Small intestine (tissue), 7 donors: ENCODE results near the gene RHO. TPM values are rescaled to one million over a fixed set of nuclear protein-coding genes. Genes with fewer than 3 reads are reported as not detected.

Experiments
- DNase-seq, 2 donors: peaks; one replicate each; pipeline versions ENCODE4 v3.0.0 to v3.0.0-alpha.2; 2013
- FAIRE-seq: peaks from 2 replicates; lab custom pipeline; 2012; peaks lifted over from hg19 to GRCh38; lab: Jason Lieb, UNC
- H3K27ac ChIP-seq, 3 donors: one replicate each; pipeline ENCODE4 v1.5.1; 2013; ENCODE audit warnings: low read length in 2 of 3, mild to moderate bottlenecking in 2 of 3, control low read depth in 1 of 3, inconsistent platforms in 1 of 3, low read depth in 1 of 3, moderate library complexity in 1 of 3
- H3K27me3 ChIP-seq, 3 donors: one replicate each; pipeline ENCODE4 v1.6.1; 2013; ENCODE audit warnings: low read length in 3 of 3, inconsistent platforms in 1 of 3; ENCODE audit not compliant: control insufficient read depth in 3 of 3, insufficient read depth in 3 of 3
- H3K36me3 ChIP-seq, 3 donors: one replicate each; pipeline ENCODE4 v1.6.1; 2013; ENCODE audit warnings: low read length in 3 of 3, inconsistent platforms in 1 of 3, low read depth in 1 of 3, mild to moderate bottlenecking in 1 of 3, moderate library complexity in 1 of 3; ENCODE audit not compliant: control insufficient read depth in 3 of 3, insufficient read depth in 2 of 3
- H3K4me1 ChIP-seq, 3 donors: one replicate each; pipeline ENCODE4 v1.6.1; 2013; ENCODE audit warnings: low read length in 2 of 3, inconsistent platforms in 1 of 3, low read depth in 1 of 3, mild to moderate bottlenecking in 1 of 3, moderate library complexity in 1 of 3; ENCODE audit not compliant: control insufficient read depth in 3 of 3, insufficient read depth in 2 of 3
- H3K4me3 ChIP-seq, 3 donors: one replicate each; pipeline ENCODE4 v1.5.1; 2013; ENCODE audit warnings: low read length in 3 of 3, control low read depth in 1 of 3, inconsistent platforms in 1 of 3, low read depth in 1 of 3, mild to moderate bottlenecking in 1 of 3, moderate library complexity in 1 of 3
- H3K9me3 ChIP-seq, 2 donors: one replicate each; pipeline ENCODE4 v1.6.1; 2013; ENCODE audit warnings: low read depth in 1 of 2, low read length in 1 of 2; ENCODE audit not compliant: control insufficient read depth in 2 of 2, insufficient read depth in 1 of 2
- WGBS, 3 donors: extraction: QIAGEN DNeasy Blood & Tissue Kit; methylation state at CpG; one replicate each; pipeline ENCODE4 v1.1.7; 2013; 5-methylcytosine and 5-hydroxymethylcytosine counted together
- polyA plus RNA-seq, 4 donors: library from polyadenylated mRNA; stranded (reverse) in 3 of 4; unstranded in 1 of 4; fragments of 200-250 nt in 3 of 4; fragments of 120-200 nt in 1 of 4; gene quantifications; one replicate each; pipeline versions ENCODE4 v1.2.1 to v1.2.3, GENCODE V29; 2013
- donor health status: healthy with polysubstance abuse.
- donor health status: control.
- donor health status: control.
- donor health status: Bipolar disorder and iron deficiency.
- donor health status: healthy.

The RHO gene
- polyA plus RNA-seq, 4 donors: 0.01 TPM; not detected in 3

- Histone ChIP-seq H3K36me3 (peaks cover 0 to 48% (median 0%) of the 10 kb centered on the region in 3 donors), H3K27ac (no peak overlapping the region), H3K9me3 (no peaks in the 10 kb centered on the region), H3K4me3 (no peak overlapping the region), H3K4me1 (peaks cover 0 to 4% (median 0%) of the 10 kb centered on the region in 3 donors), H3K27me3 (no peaks in the 10 kb centered on the region)
- DNase-seq (no peak), FAIRE-seq (no peak)
- 85 to 90% (median 88%) methylated on average over 10 of the region's 10 CpGs for WGBS, 3 donors
Observed at GRCh38 chr3:129579991-129580390, 51.6 kb downstream of the RHO start.

- FAIRE-seq (no peak), DNase-seq (no peak)
- no peaks in the 10 kb centered on the region for H3K9me3 ChIP-seq
- H3K4me1 ChIP-seq: peaks cover 0 to 4% (median 0%) of the 10 kb centered on the region in 3 donors
- no peak overlapping the region for H3K27ac ChIP-seq
- H3K4me3 ChIP-seq: no peak overlapping the region
- no peaks in the 10 kb centered on the region for H3K27me3 ChIP-seq
- whole genome bisulfite sequencing, 3 donors: 83 to 89% (median 87%) methylated on average over 8 of the region's 8 CpGs
- H3K36me3 ChIP-seq: peaks cover 0 to 51% (median 0%) of the 10 kb centered on the region in 3 donors
Observed at GRCh38 chr3:129581623-129582022, 53.2 kb downstream of the RHO start.

GRCh38 chr3:129582799-129583198, 54.4 kb downstream of the RHO start:
- 87 to 90% (median 90%) methylated on average over 5 of the region's 5 CpGs for WGBS, 3 donors
- Histone ChIP-seq H3K9me3 (no peaks in the 10 kb centered on the region), H3K36me3 (peaks cover 0 to 47% (median 0%) of the 10 kb centered on the region in 3 donors), H3K27ac (no peak overlapping the region), H3K4me3 (no peak overlapping the region), H3K27me3 (no peaks in the 10 kb centered on the region), H3K4me1 (peaks cover 0 to under 1% (median 0%) of the 10 kb centered on the region in 3 donors)
- FAIRE-seq: no peak
- DNase-seq: no peak

- Histone ChIP-seq H3K4me3 (no peak overlapping the region), H3K36me3 (peaks cover 0 to 45% (median 0%) of the 10 kb centered on the region in 3 donors), H3K27me3 (no peaks in the 10 kb centered on the region), H3K9me3 (no peaks in the 10 kb centered on the region), H3K4me1 (no peaks in the 10 kb centered on the region), H3K27ac (no peak overlapping the region)
- WGBS, 3 donors: 87 to 88% (median 87%) methylated on average over 9 of the region's 9 CpGs
- FAIRE-seq (no peak), DNase-seq (no peak)
Observed at GRCh38 chr3:129583289-129583688, 54.9 kb downstream of the RHO start.

- 75 to 91% (median 88%) methylated on average over 3 of the region's 3 CpGs for whole genome bisulfite sequencing, 3 donors
- Histone ChIP-seq H3K36me3 (peaks cover 0 to 44% (median 0%) of the 10 kb centered on the region in 3 donors), H3K9me3 (no peaks in the 10 kb centered on the region), H3K27me3 (no peaks in the 10 kb centered on the region), H3K27ac (no peak overlapping the region), H3K4me1 (no peaks in the 10 kb centered on the region), H3K4me3 (no peak overlapping the region)
- DNase-seq (no peak), FAIRE-seq (no peak)
Observed at GRCh38 chr3:129584631-129585030, 56.2 kb downstream of the RHO start.

Other genes with a start within 250 kb of the RHO start
- 10 to 100 TPM; 28.9 to 35.3 (median 34.5) TPM for gene HMCES, start 249.8 kb upstream of the RHO start, polyA plus RNA-seq
- gene EFCAB12, start 100.0 kb upstream of the RHO start, polyA plus RNA-seq: under 1 TPM; 0.04 to 0.89 (median 0.47) TPM
- gene MBD4, start 88.7 kb upstream of the RHO start, polyA plus RNA-seq: 10 to 100 TPM; 17.0 to 32.7 (median 22.5) TPM
- 10 to 100 TPM in 1 of 4 donors, 1 to 10 TPM in 3; 5.1 to 31.9 (median 9.1) TPM for gene IFT122, start 88.4 kb upstream of the RHO start, polyA plus RNA-seq
- gene H1-8, start 14.5 kb downstream of the RHO start, polyA plus RNA-seq: not detected
- gene PLXND1, start 78.0 kb downstream of the RHO start, polyA plus RNA-seq: 10 to 100 TPM in 2 of 4 donors, 1 to 10 TPM in 2; 3.4 to 54.7 (median 19.4) TPM